GM18861 (cell line): ENCODE measurements around the gene PAEP.
"Not testable (repeated sequence)": the region's sequence is repeated elsewhere in the genome, so short reads cannot be mapped to it uniquely, and the experiment has no call there.

Source experiments
- ATAC-seq: cut with Tn5 transposase; IDR thresholded peaks from one replicate; pipeline ENCODE4 v1.9.1; 2021; ENCODE audit not compliant: unreplicated experiment

The PAEP gene

DNA sequence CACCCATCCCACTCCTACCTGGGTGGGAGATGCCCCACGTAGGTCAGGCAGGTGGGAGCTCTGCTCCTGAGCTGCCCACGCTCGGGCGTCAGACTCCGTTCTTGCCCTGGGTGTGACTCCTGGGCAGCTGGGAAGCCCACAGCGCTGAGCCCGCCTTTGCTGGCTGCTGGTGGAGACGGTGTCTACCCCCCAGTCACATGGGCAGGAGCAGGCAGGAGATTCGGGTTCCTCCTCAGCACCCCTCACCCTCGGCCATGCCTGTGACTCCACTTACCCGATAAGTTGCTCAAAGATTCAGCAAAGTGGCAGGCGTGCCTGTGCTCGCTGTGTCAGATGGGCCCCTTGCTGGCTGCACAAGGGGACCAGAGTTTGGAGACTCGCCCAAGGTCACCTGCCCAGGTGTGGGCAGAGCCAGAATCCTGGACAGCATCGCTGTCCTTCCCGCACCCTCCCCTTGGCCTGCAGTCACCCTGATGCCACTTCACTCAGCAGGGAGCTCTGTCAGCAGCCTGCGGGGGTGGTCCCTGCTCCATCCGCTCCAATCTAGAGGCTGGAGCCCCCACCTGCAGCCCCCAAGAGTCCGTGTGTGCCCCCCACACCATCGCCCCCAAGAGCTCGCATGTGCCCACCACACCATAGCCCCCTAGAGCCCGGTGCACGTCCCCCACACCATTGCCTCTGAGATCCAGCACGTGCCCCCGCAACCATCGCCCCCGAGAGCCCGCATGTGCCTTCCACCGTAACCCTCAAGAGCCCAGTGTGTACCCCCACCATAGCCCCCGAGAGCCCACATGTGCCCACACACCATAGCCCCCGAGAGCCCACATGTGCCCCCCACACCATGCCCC lies 36.1 kb upstream of the PAEP start:
- ATAC-seq, result no peak

DNA sequence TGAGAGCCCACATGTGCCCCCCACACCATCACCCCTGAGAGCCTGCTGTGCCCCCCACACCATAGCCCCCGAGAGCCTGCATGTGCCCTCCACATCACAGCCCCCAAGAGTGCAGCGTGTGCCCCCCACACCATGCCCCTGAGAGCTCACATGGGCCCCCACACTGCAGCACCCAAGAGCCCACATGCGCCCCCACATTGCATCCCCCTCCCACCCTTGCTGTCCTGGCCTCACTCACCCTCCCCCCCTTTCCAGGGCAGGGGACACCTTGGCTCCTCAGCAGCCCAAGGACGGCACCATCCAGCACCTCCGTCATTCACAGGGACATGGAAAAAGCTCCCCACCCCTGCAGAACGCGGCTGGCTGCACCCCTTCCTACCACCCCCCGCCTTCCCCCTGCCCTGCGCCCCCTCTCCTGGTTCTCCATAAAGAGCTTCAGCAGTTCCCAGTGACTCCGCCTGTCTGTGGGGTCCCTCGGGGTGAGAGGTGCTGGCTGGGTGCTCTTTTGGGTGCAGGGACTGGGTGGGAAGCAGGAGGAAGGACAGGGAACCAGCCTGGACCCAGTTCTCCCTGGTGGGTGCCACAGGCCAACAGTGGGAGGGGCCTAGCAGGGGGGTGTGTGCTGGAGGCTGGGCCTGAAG lies 35.3 kb upstream of the PAEP start:
- ATAC-seq, result no peak

DNA sequence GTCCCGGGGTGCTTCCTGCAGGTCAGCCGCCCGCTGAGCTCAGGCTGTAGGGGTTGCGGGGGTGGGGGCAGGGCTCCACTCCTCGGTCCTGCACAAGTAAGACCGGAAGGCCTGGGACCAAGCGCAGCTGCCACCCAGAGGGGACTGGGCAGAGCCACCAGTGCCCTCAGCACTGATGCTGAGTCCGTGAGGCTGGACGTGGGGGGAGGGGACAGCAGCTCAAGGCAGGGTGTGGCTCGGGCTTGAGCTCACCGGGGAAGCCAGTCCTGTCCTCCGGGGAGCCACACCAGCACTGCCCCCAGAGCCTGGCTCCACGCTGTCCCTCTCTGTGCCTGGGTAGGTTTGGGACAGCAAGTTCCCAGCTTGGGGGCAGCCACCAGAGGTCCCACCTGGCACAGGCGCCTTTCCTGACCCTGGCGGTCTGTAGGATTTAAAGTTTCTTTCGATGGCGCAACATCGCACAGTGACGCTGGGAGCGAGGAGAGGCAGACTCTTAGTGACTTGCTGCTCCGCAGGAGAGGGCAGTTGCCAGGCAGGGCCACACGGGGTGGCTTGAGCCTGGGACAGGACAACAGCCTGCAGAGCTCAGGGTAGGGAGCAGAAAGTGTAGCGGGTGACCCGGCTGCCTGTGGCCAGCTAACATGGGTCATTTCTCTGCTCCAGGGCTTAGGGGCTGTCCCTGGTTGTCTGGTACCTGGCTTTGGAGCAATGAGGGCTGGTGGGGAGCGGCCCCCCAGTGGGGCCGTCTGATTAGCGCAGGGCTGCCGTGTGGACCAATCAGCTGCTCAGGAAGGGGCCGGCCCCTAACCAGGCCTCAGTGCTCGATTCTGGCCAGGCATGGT lies 34.6 kb upstream of the PAEP start:
- ATAC-seq, result no peak

DNA sequence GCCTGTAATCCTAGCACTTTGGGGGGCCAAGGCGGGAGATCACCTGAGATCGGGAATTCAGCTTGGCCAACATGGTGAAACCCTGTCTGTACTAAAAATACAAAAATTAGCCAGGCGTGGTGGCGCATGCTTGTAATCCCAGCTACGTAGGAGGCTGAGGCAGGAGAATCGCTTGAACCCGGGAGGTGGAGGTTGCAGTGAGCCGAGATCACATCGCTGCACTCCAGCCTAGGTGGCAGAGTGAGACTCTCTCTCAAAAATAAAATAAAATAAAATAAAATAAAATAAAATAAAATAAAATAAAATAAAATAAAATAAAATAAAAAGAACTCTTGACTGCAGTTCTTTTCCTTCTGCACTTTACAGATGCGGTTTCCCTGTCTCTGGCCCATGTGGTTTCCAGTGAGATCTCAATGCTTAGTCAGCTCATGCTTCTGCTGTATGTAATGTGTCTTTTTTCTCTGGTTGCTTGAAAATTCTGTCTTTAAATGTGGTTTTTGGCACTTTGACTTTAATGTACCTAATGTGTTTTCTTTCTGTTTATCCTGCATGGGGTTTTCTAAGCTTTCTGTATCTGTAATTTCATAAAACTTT lies 32.6 kb upstream of the PAEP start:
- not testable (repeated sequence) for ATAC-seq

DNA sequence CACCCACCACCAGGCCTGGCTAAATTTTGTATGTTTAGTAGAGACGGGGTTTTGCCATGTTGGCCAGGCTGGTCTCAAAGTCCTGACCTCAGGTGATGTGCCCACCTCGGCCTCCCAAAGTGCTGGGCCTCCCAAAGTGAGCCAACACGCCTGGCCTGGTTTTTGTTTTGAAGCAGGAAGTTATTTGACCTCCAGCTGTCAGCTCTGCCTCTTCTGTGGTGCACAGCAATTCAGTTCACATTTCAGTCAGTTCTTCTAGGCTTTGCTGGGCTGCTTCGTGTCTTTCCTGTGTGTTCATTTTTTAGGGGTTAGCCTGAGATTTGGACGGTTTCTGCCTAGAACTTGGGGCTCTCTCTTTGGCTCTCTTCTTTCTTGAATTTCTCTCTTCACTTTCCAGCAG lies 31.4 kb upstream of the PAEP start:
- no peak for ATAC-seq

DNA sequence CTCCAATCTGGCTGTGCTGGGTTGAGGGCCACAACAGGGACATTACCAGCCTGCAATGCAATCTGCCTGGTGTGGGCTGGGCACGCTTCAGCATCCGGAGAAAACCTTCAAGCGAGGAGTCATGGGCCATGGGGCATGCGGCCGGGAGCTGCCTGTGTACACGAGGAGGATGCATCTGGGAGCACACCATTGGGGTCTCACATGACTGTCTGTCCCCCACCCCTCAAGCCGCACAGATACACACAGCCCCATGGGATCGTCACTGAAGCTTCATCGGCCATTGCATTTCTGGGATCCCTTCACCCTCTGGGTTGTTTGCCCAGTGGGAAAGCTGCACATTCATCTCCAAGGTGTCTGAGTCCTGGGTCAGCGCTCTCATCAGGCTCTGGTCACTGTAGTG lies 30.5 kb upstream of the PAEP start:
- ATAC-seq, result no peak

DNA sequence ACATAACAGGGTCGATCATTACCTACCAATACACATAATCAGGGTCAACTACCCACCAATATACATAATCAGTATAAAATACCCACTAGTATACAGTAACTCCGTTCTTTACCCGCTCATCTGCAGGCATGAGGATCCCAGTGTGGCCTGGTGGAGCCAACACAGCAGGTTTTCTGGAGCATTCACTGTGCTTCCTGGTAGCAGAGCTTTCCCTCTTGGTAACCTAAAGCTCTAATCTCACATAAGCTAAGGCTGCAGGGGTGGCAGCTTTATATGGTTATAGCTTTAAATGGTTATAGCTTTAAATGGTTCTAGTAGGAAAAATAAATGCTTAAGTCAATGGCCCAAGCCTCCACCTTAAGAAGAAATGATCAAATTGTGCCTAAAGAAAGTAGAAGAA lies 28.4 kb upstream of the PAEP start:
- ATAC-seq, result no peak

DNA sequence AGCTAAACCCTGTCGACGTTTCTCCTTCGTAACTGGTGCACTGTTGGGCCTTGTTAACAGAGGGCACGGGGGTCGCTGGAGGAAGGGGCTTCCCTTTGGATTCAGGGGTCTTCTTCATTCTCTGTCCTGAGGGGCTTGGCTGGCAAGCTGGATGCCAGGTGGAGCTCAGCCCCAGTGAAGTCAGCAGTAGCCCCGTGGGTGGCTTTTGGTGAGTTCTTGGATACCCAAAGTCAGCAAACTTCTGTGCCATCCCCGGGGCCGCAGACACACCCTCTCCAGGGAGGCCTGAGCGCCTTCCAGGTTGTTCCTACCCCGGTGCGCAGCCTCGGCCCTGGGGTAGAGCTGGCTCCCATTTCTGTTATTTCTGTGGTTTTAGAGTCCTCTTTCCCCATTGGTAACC lies 27.9 kb upstream of the PAEP start:
- ATAC-seq, result no peak

DNA sequence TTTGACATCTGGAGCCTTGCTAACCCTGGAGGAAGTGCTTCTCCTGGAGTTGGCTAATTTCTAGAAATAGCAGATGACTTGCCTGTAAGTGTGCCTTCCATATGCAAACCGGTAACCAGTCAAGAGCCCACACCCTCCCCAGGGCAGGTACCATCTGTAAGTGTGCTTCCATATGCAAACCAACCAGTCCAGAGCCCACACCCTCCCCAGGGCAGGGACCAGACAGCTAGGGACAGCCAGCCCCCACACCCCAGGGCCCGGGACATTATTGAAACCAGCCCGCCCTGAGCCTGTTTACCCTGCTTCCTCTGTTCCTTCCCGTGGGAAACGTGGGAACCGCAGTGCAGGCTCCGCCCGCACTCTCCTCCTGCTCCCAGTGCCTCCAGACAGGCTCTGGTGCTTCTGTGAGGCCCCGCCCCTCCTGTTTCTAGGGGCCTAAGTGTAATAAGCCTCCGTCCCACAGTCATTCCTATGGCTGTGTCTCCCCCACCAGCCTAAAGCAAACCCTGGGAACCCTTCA lies 27.3 kb upstream of the PAEP start:
- not testable (repeated sequence) for ATAC-seq

DNA sequence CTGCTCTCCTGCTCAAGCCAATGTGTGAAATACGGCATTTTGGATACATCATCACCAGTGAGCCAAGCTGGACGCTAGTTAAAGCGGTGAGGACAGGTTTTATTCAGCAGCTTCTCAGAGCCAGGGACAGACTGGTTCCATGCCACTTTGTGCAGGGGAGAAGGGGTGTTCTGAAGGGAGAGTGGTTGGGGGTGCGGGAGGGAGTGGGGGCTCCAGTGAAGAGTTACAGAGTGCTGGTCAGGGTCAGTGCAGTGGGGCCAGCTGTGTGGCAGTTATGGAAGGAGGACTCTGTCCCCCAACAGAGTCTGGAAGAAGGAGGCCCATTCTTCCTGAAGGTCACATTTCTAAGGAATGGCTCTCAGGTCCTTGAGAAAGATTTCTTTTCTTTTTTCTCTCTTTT lies 26.7 kb upstream of the PAEP start:
- ATAC-seq, result not testable (repeated sequence)

DNA sequence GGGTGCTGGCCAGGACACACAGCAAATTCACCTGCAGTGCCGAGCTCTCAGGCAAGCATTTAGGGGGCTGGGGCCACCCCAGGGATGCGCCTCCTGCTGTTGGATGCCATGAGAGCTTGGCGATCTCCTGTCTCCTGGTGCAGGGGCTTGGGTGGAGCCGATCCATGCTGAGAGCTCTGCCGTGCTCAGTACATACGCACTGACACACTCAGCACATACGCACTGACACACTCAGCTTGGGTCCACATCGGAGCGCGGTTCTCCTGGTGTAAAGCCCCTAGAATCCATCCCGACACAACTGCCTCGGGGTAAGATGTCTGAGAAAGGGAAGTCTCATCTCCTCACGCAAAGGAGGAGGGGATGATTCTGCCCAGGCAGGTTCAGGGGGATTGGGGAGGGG lies 25.9 kb upstream of the PAEP start:
- ATAC-seq, result not testable (repeated sequence)

DNA sequence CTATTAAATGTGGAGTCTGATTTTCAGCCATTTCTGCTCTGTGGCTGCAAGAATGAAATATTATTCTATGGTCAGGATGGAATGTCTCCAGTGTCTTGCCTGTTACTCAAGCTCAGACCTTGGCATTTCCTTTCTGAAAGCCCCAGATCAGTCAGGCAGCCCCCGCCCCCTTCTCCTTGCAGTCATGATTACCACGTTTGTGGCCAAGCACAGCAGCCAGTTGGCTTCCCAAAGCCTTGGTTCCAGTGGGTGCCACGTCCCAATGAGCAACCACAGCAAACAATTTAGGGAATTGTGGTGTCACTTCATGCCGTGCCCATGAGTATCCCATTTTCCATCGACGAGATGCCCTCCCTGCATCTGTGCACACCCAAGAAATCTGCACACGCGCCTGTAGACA lies 25.3 kb upstream of the PAEP start:
- no peak for ATAC-seq

DNA sequence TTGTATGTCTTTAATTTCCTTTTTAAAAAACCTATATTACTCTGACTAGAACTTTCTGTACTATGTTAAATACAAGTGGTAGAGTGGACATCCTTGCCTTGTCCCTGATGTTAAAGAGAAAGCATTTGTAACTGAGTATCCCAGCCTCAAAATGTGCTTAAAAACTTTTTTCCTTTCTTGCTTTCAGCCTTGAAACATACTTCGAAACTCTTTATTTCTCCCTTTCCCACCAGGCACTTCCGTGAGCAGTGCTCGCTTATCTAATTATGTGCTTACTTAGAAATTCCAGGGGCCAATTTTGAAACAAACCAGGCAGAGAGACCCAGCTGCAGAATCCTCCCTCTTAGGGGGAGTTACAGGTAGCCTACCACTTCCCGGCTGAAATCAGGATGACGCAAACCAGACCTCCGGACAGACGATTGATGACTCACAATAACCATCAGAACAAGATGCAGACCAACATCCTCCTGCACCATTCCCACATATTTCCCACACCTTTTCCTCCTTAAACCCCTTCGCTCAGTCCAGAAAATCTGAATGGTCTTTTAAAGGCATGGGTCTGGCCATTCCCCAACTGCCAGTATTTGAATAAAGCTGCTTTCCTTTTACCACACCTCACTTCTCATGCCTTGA lies 18.2 kb upstream of the PAEP start:
- ATAC-seq, result not testable (repeated sequence)

DNA sequence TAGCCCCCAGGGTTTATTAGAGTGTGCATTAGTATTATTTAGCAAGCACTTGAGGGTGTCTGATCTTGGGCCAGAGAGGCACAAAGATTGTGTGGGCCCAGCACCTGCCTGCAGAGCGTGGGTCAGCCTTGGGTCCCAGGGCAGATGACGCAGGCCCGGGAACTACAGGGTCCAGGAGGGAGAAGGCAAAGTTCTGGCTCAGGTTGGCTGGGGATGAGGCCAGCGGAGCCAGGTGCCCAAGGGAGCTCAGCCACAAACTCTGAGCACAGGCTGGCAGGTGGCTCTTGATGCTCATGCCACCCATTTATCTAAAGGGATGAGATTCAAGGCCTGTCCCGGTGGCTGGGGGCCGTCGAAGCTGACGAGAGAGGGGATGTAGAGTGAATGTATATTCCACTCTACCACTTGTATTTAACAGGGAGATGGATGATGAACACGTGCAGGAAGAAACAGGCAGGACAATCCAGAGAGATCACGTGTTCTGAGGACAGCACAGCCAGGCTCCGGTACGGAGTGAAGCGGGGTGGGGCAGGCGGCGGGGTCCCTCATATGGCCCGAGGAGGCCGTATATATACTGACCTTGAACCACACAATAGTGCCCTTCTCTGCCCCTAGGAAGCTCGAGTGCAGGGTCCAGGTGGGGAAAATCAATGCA lies 16.4 kb upstream of the PAEP start:
- no peak for ATAC-seq

DNA sequence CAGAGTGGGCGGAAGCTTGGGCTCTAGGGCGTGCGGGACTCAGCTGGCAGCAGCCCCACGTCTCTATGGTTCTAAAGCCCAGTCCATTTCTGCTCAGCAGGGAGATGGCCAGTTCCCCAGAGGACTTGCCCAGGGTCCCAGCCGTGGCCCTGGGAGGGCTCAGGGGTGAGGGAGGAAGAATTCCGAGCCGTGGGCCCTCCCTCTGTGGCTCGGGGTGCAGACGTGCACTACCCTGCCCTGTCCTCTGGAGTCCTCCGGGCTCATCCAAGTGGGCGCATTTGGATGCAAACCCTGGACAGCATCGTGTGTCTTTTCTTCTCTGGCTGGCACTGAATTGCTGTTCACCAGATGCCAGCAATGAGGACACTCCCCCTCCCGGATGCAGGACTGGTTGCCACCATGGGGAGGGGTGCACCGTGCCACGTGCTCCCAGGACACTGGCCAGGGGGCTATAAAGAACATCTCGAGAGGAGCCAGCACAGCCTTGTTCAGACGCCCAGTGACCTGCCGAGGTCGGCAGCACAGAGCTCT lies 15.8 kb upstream of the PAEP start, which contains the start of gene OBP2A:
Gene OBP2A (plus strand): TSS at position 481 of the 531 bp plus-strand sequence. CDS start 55 bp downstream, outside the sequence.
- ATAC-seq, result not testable (repeated sequence)

DNA sequence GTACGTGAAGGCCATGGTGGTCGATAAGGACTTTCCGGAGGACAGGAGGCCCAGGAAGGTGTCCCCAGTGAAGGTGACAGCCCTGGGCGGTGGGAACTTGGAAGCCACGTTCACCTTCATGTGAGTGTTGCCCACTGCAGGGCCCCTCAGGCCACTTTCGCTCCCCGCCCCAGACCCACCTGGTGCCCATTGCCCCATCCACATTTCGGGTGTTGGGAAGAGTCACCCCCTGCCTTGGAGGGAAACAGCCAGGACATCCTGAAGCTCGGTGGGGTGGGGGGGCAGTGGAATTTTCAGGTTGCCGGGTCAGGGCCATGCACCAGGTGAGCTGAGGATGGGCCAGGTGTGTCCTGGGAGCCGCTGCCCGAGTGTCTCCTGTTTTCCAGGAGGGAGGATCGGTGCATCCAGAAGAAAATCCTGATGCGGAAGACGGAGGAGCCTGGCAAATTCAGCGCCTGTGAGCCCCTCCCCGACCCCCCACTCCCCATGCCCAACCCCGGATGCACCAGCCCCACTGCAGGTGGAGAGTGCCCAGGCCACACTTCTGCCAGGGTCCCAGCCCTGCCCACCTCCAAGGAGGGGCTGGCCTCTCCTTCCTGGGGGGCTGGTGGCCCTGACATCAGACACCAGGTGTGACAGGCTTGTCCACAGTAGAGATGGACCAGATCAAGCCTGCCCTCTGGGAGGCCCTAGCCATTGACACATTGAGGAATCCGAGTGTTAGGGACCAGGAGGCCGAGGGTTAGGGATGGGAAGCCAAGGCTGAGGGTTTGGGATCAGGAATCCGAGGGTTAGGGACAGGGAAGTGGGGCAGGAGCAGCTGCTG lies 14.6 kb upstream of the PAEP start:
- not testable (repeated sequence) for ATAC-seq

DNA sequence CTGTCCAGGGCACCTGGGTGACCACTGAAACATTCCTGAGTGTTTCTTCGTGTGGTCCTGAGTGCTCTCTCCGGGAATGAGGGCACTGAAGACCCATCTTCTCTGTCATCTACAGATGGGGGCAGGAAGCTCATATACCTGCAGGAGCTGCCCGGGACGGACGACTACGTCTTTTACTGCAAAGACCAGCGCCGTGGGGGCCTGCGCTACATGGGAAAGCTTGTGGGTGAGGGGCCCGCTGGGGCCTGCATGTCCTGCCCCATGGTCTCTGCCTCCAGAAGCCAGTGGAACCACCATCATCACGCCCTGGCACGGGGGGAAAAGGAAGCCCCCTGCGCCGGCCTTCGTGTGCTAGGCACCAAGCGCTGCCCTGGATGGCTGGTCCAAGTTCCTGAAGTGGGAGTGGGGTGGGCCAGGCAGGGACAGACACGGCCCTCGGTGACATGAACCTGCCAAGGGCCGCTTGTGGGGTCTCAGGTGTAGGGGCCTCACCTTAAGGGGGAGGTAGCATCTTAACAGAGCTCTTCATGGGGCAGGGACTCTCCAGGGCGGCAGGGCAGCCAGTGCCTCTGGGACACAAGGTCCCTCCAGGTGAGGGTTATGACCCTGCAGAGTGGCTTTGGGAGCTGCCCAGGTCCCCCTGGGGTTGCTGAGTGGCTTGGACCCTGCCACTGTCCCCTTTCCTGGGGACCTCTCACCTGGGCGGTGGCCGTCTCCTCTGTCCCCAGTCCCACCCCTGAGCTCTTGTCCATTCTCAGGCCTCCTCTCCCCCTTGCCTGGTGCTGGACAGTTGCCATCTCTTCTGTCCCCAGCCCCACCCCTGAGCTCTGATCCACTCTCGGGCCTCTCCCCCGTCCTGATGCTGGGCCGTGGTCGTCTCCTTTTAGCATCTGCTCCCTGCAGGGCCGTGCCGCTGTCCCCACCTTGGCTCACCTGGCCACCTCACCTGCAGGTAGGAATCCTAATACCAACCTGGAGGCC lies 13.5 kb upstream of the PAEP start:
- ATAC-seq, result no peak
